HG03066 (cell line): ENCODE results near the gene FERMT1.
"Not testable (repeated sequence)": the region's sequence is repeated elsewhere in the genome, so short reads cannot be mapped to it uniquely, and the experiment has no call there.

Experiments used
- ATAC-seq: cut with Tn5 transposase; IDR thresholded peaks from one replicate; pipeline ENCODE4 v1.9.1; 2021; ENCODE audit warnings: low read depth; ENCODE audit not compliant: unreplicated experiment

FERMT1 gene

GRCh38 chr20:6074784-6075183 is 48.0 kb downstream of the FERMT1 start:
- ATAC-seq = no peak

DNA sequence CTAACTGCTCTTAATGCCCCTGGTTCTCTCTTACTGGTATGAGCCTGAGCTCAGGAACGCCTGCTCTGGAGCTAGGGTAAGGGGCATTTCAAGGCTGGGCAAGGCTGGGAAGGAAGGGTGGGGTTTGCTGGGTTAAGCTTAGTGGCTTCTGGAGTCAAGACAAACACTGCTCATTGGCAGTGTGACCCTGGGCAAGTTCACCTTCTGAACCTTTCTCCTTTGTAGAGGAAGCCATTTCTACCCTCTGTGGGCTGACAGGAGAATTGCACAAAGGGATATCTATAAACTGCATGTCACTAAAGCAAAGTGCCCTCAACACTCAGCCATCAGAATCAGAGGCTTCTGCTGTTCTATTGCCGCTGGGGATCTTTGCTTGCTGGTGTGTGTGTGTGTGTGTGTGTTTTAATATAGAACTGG is 48.7 kb downstream of the FERMT1 start:
- no peak for ATAC-seq

DNA sequence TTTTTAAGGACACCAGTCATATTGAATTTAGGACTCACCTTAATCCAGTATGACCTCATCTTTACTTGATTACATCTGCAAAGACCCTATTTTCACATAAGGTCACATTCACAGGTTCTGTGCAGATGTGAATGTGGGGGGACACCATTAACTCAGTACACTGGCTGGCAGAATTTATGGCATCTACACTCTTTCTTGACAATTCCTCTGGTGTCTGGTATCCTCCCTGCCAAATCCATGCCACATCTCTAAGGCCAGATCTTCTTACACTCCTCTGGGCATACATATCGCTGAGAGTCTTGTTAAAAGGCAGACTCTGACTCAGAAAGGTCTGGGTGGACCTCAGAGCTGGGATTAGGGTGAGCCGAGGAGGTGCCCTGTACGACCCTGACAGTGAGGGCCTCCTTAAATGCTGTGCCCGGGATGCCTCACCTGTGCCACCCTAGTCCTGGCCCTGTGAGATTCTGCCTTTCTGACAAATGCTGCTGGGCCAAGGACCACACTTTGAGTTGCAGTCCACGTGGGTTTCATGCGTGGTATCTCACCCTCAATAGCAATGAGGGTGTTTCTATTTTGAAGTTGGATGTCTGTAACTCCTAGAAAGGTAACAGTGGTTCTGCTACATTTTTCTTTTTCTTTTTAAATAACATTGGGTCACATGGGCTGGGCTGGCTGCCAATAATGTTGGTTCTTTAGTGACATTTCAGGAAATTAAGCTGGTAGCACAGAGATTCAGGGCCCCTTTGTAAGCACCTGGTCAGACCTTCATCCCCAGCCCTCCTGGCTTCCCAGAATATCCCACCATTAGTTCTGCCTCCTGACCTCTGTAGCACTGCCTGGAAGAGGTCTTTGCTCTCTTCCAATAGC is 51.8 kb downstream of the FERMT1 start:
- no peak for ATAC-seq

DNA sequence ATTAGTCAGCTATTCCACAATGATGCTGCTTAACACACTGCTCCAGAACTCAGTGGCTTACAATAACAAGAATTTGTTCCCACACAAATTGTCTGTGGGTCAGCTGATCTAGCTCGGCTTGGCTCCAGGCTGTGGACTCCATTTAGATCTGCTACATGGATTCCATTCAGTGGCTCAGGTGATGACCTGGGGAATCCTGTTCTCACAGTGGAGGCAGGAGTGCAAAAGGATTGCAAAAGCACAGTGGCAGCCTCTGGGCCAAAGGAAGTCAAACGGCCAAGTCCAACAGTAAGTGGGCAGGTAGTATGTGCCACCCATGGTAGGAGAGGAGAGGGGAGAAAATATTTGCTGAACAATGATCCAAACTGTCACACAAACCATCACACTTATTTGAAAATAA is 53.2 kb downstream of the FERMT1 start:
- no peak for ATAC-seq

DNA sequence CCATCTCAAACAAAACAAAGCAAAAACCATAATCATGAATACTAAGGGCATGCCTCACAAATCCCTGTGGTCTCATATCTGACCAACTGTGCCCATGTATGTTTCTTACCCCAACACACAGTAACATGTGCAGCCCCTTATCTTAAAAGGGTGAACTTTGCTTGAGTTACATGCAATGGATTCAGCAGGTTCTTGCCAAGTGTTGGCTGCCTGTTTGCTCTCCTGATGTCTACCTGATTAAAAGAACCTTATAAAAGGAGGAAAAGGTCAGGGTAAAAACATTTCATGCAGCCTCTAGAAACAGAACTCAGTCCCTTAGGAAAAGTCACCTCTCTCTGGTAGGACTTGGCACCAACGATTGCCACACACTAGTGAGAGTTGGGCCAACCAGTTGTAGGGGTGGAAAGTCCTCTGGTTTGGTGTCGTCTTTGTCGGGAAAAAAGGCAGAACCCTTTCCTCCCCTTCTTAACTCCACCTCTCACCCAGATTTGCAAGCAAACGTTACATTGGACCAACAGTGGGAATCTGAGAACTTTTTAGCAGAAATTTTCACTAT is 55.0 kb downstream of the FERMT1 start:
- no peak for ATAC-seq

DNA sequence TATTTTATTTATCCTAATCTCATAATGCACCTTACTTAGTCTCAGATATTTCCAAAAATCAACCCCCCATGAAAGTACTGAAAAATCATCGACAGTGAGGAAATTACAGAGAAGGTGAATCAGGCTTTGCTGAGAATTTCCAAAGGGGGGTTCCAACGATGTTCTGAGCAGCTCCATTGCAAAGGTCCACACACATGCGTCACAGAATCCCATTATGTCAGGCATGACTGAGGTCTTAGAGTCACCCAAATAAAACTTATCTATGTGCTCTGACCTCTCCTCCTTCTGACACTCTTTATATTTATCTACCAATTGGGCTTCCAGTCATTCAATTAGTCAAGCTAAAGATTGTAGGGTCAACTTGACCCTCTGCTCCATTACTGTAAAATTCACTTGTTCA is 56.2 kb downstream of the FERMT1 start:
- ATAC-seq = no peak

DNA sequence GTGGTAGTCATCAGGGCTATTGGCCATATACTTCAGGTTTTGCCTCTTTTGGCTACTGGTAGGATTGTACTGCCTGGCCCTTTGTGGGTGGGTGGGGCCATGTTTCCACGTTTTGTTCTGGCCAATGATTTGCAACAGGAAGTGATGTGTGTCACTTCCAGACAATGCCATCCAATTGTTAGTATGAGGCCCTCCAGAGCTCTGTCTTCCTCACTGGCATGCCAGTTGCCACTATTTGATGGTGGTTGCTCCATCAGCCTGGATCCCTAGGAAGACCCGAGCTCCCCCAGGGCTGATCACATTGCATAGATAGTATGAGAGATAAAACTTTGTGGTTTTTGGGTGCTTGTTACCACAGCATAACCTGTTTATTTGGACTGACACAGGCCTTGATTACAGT is 61.3 kb downstream of the FERMT1 start:
- no peak for ATAC-seq

DNA sequence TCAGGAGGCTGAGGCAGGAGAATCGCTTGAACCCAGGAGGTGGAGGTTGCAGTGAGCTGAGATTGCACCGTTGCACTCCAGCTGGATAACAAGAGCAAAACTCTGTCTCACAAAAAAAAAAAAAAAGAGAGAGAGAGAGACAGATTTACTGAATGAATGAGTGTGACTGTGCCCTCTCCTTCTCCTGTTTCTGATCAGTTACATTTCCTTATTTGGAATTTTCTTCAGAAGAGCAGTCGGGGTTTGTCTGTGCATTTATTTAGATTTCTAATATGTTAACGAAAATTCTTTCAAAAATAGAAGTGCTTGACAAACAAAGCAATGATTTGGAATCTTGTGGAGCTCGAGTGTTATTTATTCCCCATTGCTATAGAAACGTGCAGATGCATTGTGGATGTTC is 62.6 kb downstream of the FERMT1 start:
- ATAC-seq = no peak

- no peak for ATAC-seq
Measured at GRCh38 chr20:6058684-6059295, 64.0 kb downstream of the FERMT1 start.

- no peak for ATAC-seq
Measured at GRCh38 chr20:6057691-6058090, 65.1 kb downstream of the FERMT1 start.

- no peak for ATAC-seq
Measured at GRCh38 chr20:6057139-6057538, 65.7 kb downstream of the FERMT1 start.

- no peak for ATAC-seq
Measured at GRCh38 chr20:6055981-6056569, 66.8 kb downstream of the FERMT1 start.

DNA sequence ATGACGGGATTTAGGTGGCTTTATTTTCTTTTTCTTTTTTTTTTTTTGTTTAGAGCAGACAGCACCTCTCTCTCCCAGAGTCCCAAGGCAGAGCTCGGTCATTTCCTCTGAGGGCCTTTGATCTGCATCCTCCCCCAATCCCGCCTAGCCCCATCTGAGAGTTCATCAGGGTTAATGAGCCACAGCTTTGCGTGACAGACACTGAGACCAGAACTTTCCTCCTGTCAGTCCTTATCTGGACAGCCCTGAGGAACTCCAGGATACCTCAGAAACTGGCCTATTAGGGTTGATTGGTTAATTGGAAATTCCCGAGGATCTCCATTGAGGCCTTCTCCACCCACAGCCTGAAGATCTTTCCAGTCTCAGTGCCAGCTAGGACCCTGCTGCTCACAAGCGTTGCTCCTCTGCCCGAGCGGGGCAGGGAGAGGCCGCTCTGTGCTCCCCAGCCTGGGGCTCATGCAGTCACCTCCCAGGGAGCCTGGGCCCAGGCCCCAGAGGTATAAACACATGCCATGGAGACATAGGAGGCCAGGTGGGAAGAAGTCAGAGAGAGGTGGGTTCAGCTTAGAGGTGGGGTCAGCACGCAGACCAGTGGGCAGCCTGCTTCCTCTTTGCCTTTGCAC is 67.6 kb downstream of the FERMT1 start:
- no peak for ATAC-seq

DNA sequence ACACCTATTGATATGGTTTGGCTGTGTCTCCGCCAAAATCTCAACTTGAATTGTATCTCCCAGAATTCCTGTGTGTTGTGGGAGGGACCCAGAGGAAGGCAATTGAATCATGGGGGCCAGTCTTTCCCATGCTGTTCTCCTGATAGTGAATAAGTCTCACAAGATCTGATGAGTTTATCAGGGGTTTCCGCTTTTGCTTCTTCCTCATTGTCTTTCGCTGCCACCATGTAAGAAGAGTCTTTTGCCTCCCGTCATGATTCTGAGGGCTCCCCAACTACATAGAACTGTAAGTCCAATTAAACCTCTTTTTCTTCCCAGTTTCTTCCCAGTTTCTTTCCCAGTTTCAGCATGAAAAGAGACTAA is 68.2 kb downstream of the FERMT1 start:
- ATAC-seq = not testable (repeated sequence)

DNA sequence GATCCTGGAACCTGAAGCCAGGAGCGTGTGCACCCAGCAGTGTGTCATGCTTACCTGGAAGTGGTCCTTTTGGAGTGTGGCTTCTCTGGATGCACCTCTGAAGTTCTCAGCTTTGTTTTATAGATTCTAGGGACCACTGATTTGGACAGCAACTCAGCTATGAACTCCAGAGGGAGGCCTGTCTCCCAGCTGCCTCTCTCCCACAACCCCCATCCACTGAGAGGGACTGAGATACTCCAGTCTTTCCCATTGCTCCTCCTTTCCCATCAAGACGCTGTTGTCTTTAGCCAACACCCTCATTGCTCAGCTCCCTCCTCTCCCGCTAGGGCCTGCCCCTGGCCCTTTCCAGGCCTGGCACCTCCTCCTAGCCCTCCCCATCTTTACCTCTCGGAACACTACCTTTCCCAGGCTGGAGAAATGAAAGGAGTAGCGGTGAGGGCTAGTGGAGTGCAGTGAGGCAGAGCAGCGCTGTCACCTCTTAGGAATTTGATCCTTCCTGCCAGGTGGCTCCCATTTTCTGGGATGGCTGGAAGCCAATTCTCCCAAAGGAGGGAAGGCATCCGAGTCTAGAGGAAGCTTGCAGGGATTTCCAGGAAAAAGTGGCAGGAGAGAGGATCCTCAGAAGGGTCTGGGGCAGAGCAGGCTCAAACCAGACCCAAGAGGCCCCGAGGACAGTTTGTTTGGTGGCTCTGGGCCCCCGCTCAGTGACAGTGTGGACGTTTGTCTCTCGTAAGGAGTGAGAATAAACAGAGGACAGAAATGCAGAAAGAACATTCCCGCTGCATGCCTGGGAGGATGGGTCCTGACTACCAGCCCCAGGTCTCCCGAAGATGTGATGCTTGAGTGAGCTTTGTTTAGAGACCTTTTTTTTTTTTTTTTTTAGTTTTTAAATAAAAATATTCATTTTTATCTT is 68.8 kb downstream of the FERMT1 start, which contains the start of gene LRRN4:
TSS of gene LRRN4 (minus strand) at position 285 of the 913 bp plus-strand sequence. CDS start 1,261 bp downstream, outside the sequence.
- no peak for ATAC-seq

- ATAC-seq = no peak
Measured at GRCh38 chr20:6053064-6053775, 69.6 kb downstream of the FERMT1 start.

- ATAC-seq = no peak
Measured at GRCh38 chr20:6051505-6051904, 71.3 kb downstream of the FERMT1 start.

DNA sequence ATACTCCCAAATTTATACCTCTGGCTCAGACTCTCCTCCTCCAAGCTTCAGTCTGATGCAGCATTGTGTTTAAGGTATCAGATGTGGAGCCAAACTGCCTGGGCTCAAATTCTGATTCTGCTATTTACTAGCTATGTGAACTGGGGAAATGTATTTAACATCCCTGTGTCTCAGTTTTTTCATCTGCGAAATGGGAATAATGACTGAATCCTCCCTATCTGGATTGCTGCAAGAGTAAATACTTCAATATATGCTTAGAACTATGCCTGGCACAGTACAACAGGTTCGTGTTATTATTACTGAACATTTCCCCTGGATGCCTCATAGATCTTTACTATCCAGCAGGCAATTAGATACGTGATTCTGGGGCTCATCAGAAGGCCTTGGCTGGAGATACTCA is 74.4 kb downstream of the FERMT1 start:
- ATAC-seq = no peak

DNA sequence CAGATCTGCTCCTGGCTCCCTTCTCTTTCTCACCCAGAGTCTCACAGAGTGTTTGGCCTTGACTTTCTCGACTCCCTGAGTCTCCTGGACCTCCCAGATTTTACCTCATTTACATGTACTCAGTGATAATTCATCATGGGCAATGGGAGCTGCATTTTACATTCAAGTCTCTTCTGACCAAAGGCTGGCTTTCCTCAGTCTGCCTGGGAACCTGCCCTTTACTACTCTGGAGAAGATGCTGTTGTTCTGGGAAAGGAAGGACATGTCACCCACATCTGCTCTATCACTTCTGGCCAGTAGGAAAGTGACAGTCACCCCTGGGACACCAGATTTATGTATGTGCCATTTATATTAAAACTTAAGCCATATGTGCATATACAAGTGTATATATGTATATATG is 76.4 kb downstream of the FERMT1 start:
- ATAC-seq = no peak
